Fibroblast of lung (primary cell): Measurements from ENCODE around the gene ISYNA1. TPM values are rescaled to one million over a fixed set of nuclear protein-coding genes. Genes with fewer than 3 reads are reported as not detected.

Source experiments
- DNase-seq, 2 donors: peaks; one replicate each; pipeline versions ENCODE4 v3.0.0 to v3.0.0-alpha.2; 2010; ENCODE audit warnings: low read depth in 2 of 2
- H2AFZ ChIP-seq: 2 replicates; pipeline ENCODE4 v1.5.1; 2012; ENCODE audit warnings: low read length, control low read depth, inconsistent platforms
- H3K27ac ChIP-seq: 2 replicates; pipeline ENCODE4 v1.5.1; 2011; ENCODE audit warnings: low read length, control low read depth; ENCODE audit not compliant: insufficient read depth
- H3K27me3 ChIP-seq: 2 replicates; pipeline ENCODE4 v1.5.1; 2011; ENCODE audit warnings: mild to moderate bottlenecking, low read length; ENCODE audit not compliant: control insufficient read depth, insufficient read depth
- H3K36me3 ChIP-seq: 2 replicates; pipeline ENCODE4 v1.5.1; 2011; ENCODE audit warnings: low read length; ENCODE audit not compliant: control insufficient read depth, insufficient read depth
- H3K4me1 ChIP-seq: 2 replicates; pipeline ENCODE4 v1.5.1; 2011; ENCODE audit warnings: low read length; ENCODE audit not compliant: control insufficient read depth, insufficient read depth; ENCODE audit errors: extremely low read depth
- H3K4me2 ChIP-seq: 2 replicates; pipeline ENCODE4 v1.5.1; 2011; ENCODE audit warnings: low read length, control low read depth; ENCODE audit not compliant: insufficient read depth; ENCODE audit errors: extremely low read depth
- H3K4me3 ChIP-seq, 4 experiments: fragments of 200-600 bp in 1 of 4; sonication (generic) in 1 of 4; replicated peaks in 1 of 4; 2 replicates each; pipeline ENCODE4 v1.5.1; 2011 to 2016; ENCODE audit warnings: low read length in 4 of 4, low read depth in 3 of 4, mild to moderate bottlenecking in 3 of 4, control low read depth in 2 of 4, inconsistent platforms in 1 of 4, mixed read lengths in 1 of 4; ENCODE audit not compliant: insufficient read depth in 1 of 4; ENCODE audit errors: control extremely low read depth in 1 of 4
- H3K79me2 ChIP-seq: 2 replicates; pipeline ENCODE4 v1.5.1; 2012; ENCODE audit warnings: mild to moderate bottlenecking, low read length, inconsistent platforms; ENCODE audit not compliant: control insufficient read depth, insufficient read depth
- H3K9ac ChIP-seq: 2 replicates; pipeline ENCODE4 v1.5.1; 2011; ENCODE audit warnings: mild to moderate bottlenecking, low read length, control low read depth; ENCODE audit not compliant: insufficient read depth
- H3K9me3 ChIP-seq: 2 replicates; pipeline ENCODE4 v1.5.1; 2012; ENCODE audit warnings: low read depth, low read length; ENCODE audit not compliant: control insufficient read depth, insufficient read depth
- H4K20me1 ChIP-seq: 2 replicates; pipeline ENCODE4 v1.5.1; 2011; ENCODE audit warnings: low read length; ENCODE audit not compliant: control insufficient read depth, insufficient read depth; ENCODE audit errors: extremely low read depth
- CTCF ChIP-seq, 2 donors: IDR thresholded peaks in 1 of 2; conservative IDR thresholded peaks in 1 of 2; 1 replicate in 1 of 2; 2 replicates in 1 of 2; pipeline ENCODE4 v1.5.1; 2011 to 2012; ENCODE audit warnings: low read length in 2 of 2, control low read depth in 1 of 2, inconsistent platforms in 1 of 2, low read depth in 1 of 2, mild to moderate bottlenecking in 1 of 2
- EZH2 ChIP-seq: IDR thresholded peaks from 2 replicates; pipeline ENCODE4 v1.5.1; 2012; ENCODE audit warnings: low read length, control low read depth, mild to moderate bottlenecking; ENCODE audit errors: missing control alignments
- polyA plus RNA-seq, 2 donors: library from polyadenylated mRNA; depleted of rRNA in 1 of 2; stranded (reverse) in 1 of 2; unstranded in 1 of 2; fragments of >200 nt; gene quantifications; 2 replicates each; pipeline ENCODE4 v1.2.1, GENCODE V29; 2011 to 2012; ENCODE audit warnings: missing spikeins in 1 of 2
- total RNA-seq: library from RNA; depleted of rRNA; stranded (reverse); fragments of >200 nt; gene quantifications from 2 replicates; pipeline ENCODE4 v1.2.1, GENCODE V29; 2014

ISYNA1 gene
- total and polyA plus RNA-seq, 2 donors (not counting 1 experiment from before 2014, with no cell fraction given), result 10.3 to 25.6 TPM

- Histone ChIP-seq H3K27me3 (no peaks in the 10 kb centered on the region), H3K79me2 (peaks cover 31% of the 10 kb centered on the region), H3K36me3 (peaks cover 9% of the 10 kb centered on the region), H3K27ac (peak overlapping the region; percentile 79), H4K20me1 (no peaks in the 10 kb centered on the region), H3K9me3 (no peaks in the 10 kb centered on the region), H2AFZ (no peak overlapping the region), H3K4me1 (peaks cover 34% of the 10 kb centered on the region), H3K4me2 (peak overlapping the region; percentile 59), H3K9ac (peak overlapping the region; percentile 80), H3K4me3 (peak overlapping the region in 2 of 4 experiments; percentile 19 to 44)
- peak in 1 of 2 donors; percentile 1 for TF ChIP-seq CTCF (conservative IDR thresholded peaks at IDR 0.05 in 1 of 2, IDR thresholded peaks at IDR 0.05 in 1 of 2; ENCODE audit: low read depth in 1 of 2, low read length in 2 of 2)
- TF ChIP-seq EZH2, result no peak
- peak; percentile 79 to 82 for DNase-seq
Measured at GRCh38 chr19:18428787-18429674, 8.9 kb downstream of the ISYNA1 start.

- DNase-seq, result no peak
- Histone ChIP-seq H3K4me1 (peaks cover 34% of the 10 kb centered on the region), H3K27me3 (no peaks in the 10 kb centered on the region), H2AFZ (no peak overlapping the region), H3K4me2 (peak overlapping the region; percentile 59), H3K79me2 (peaks cover 38% of the 10 kb centered on the region), H3K36me3 (peaks cover 9% of the 10 kb centered on the region), H3K9ac (peak overlapping the region; percentile 80), H3K4me3 (no peak overlapping the region), H4K20me1 (no peaks in the 10 kb centered on the region), H3K9me3 (no peaks in the 10 kb centered on the region), H3K27ac (peak overlapping the region; percentile 79)
- TF ChIP-seq CTCF (conservative IDR thresholded peaks at IDR 0.05 in 1 of 2, IDR thresholded peaks at IDR 0.05 in 1 of 2; ENCODE audit: low read depth in 1 of 2, low read length in 2 of 2), result no peak
- no peak for TF ChIP-seq EZH2
Measured at GRCh38 chr19:18428173-18428786, 9.7 kb downstream of the ISYNA1 start.

- H3K27ac ChIP-seq, result no peak overlapping the region
- DNase-seq, result no peak
- H3K4me2 ChIP-seq, result no peak overlapping the region
- no peaks in the 10 kb centered on the region for H3K9me3 ChIP-seq
- peaks cover 10% of the 10 kb centered on the region for H3K36me3 ChIP-seq
- no peak overlapping the region for H3K4me3 ChIP-seq
- H4K20me1 ChIP-seq, result no peaks in the 10 kb centered on the region
- no peak overlapping the region for H2AFZ ChIP-seq
- no peak overlapping the region for H3K9ac ChIP-seq
- TF ChIP-seq CTCF (conservative IDR thresholded peaks at IDR 0.05 in 1 of 2, IDR thresholded peaks at IDR 0.05 in 1 of 2; ENCODE audit: low read depth in 1 of 2, low read length in 2 of 2) (no peak), EZH2 (no peak)
- peaks cover 31% of the 10 kb centered on the region for H3K4me1 ChIP-seq
- no peaks in the 10 kb centered on the region for H3K27me3 ChIP-seq
- peaks cover 44% of the 10 kb centered on the region for H3K79me2 ChIP-seq
Measured at GRCh38 chr19:18427743-18428113, 10.2 kb downstream of the ISYNA1 start.
